Measurements from ENCODE around the gene COA3.
"Not testable (repeated sequence)": the region's sequence is repeated elsewhere in the genome, so short reads cannot be mapped to it uniquely, and the experiment has no call there.

DNA sequence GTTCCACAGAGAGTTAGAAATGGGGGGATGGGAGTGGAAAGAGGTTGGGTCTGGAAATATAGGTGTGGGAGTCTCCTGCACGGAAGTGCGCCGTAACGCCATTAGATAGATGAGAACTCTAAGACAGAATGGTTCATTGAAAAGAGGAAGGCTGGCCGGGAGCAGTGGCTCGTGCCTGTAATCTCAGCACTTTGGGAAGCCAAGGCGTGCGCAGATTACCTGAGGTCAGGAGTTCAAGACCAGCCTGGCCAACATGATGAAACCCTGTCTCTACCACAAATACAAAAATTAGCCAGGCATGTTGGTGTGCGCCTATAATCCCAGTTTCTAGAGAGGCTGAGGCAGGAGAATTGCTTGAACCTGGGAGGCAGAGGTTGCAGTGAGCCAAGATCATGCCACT is 30.5 kb downstream of the COA3 start:
- TF ChIP-seq POLR2A (IDR thresholded peaks at IDR 0.05; ENCODE audit: low read depth, low read length); POLR2AphosphoS5 (IDR thresholded peaks at IDR 0.05; ENCODE audit: low read depth, low read length); TAF1 (IDR thresholded peaks at IDR 0.05; ENCODE audit: borderline replicate concordance, low read depth, low read length): not testable (repeated sequence)

Measured in GM12892 (cell line).